ENCODE measurements around the gene MRPS14. TPM values are rescaled to one million over a fixed set of nuclear protein-coding genes. Genes with fewer than 3 reads are reported as not detected.
"Not testable (repeated sequence)": the region's sequence is repeated elsewhere in the genome, so short reads cannot be mapped to it uniquely, and the experiment has no call there.

MRPS14 gene
- polyA plus RNA-seq, 1 donor from 2014 or later: 49.5 TPM

GRCh38 chr1:175033953-175034352, 10.7 kb upstream of the MRPS14 start:
- Histone ChIP-seq H3K36me3 (ENCODE audit: insufficient read depth, low read length) (no peaks in the 10 kb centered on the region), H3K9ac (ENCODE audit: low read length) (no peak overlapping the region), H3K27me3 (ENCODE audit: insufficient read depth, low read depth, low read length) (no peaks in the 10 kb centered on the region), H3F3A (ENCODE audit: insufficient read depth, low read length, poor library complexity, severe bottlenecking) (no peaks in the 10 kb centered on the region), H3K9me2 (ENCODE audit: insufficient read depth, low read length) (no peaks in the 10 kb centered on the region), H2AFZ (ENCODE audit: low read depth, low read length) (no peak overlapping the region), H4K20me1 (ENCODE audit: insufficient read depth) (no peaks in the 10 kb centered on the region), H3K4me2 (ENCODE audit: low read length) (no peak overlapping the region), H3K79me2 (replicated peaks; ENCODE audit: insufficient read depth, low read length) (no peaks in the 10 kb centered on the region), H3K9me3 (ENCODE audit: low read length) (no peaks in the 10 kb centered on the region), H3K27ac (ENCODE audit: low read length) (no peak overlapping the region), H3K4me3 (ENCODE audit: low read length) (no peak overlapping the region)
- TF ChIP-seq EP300 (conservative IDR thresholded peaks at IDR 0.05; ENCODE audit: poor library complexity, severe bottlenecking): no peak
- no peak for TF ChIP-seq REST (IDR thresholded peaks at IDR 0.05; ENCODE audit: borderline replicate concordance)
- no peak for TF ChIP-seq EZH2 (IDR thresholded peaks at IDR 0.05; ENCODE audit: borderline replicate concordance, insufficient read depth, low read length, poor library complexity, severe bottlenecking)
- no peak for TF ChIP-seq POLR2AphosphoS5 (IDR thresholded peaks at IDR 0.05)
- no peak for TF ChIP-seq RAD21 (conservative IDR thresholded peaks at IDR 0.05)
- TF ChIP-seq, protein P1, sequence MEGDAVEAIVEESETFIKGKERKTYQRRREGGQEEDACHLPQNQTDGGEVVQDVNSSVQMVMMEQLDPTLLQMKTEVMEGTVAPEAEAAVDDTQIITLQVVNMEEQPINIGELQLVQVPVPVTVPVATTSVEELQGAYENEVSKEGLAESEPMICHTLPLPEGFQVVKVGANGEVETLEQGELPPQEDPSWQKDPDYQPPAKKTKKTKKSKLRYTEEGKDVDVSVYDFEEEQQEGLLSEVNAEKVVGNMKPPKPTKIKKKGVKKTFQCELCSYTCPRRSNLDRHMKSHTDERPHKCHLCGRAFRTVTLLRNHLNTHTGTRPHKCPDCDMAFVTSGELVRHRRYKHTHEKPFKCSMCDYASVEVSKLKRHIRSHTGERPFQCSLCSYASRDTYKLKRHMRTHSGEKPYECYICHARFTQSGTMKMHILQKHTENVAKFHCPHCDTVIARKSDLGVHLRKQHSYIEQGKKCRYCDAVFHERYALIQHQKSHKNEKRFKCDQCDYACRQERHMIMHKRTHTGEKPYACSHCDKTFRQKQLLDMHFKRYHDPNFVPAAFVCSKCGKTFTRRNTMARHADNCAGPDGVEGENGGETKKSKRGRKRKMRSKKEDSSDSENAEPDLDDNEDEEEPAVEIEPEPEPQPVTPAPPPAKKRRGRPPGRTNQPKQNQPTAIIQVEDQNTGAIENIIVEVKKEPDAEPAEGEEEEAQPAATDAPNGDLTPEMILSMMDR (IDR thresholded peaks at IDR 0.05; ENCODE audit: poor library complexity, severe bottlenecking): no peak
- TF ChIP-seq TAF1 (IDR thresholded peaks at IDR 0.05; ENCODE audit: low read depth): no peak
- TF ChIP-seq MXI1 (conservative IDR thresholded peaks at IDR 0.05; ENCODE audit: poor library complexity, severe bottlenecking): no peak
- TF ChIP-seq SMC3 (conservative IDR thresholded peaks at IDR 0.05; ENCODE audit: poor library complexity): no peak

DNA sequence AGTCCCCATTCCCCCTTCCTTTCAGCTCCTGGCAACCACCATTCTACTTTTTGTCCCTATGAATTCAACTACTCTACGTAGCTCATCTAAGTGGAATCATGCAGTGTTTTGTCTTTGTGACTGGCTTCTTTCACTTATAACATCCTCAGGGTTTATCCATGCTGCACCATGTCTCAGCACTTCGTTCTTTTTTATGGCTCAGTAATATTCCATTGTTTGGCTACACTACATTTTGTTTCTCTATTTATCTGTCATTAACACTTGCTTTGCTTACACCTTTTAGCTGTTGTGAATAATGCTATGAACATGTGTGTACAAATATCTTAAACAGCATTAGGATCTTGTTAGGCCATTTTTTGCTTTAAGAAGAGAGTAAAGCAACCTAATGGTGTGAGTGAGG, 1.5 kb upstream of the MRPS14 start:
- Histone ChIP-seq H3F3A (ENCODE audit: insufficient read depth, low read length, poor library complexity, severe bottlenecking) (no peaks in the 10 kb centered on the region), H3K4me3 (ENCODE audit: low read length) (no peak overlapping the region), H3K9me3 (ENCODE audit: low read length) (no peaks in the 10 kb centered on the region), H3K79me2 (replicated peaks; ENCODE audit: insufficient read depth, low read length) (peaks cover 18% of the 10 kb centered on the region), H3K9ac (ENCODE audit: low read length) (no peak overlapping the region), H2AFZ (ENCODE audit: low read depth, low read length) (no peak overlapping the region), H3K9me2 (ENCODE audit: insufficient read depth, low read length) (no peaks in the 10 kb centered on the region), H3K36me3 (ENCODE audit: insufficient read depth, low read length) (no peaks in the 10 kb centered on the region), H4K20me1 (ENCODE audit: insufficient read depth) (no peaks in the 10 kb centered on the region), H3K27ac (ENCODE audit: low read length) (no peak overlapping the region), H3K4me2 (ENCODE audit: low read length) (no peak overlapping the region), H3K27me3 (ENCODE audit: insufficient read depth, low read depth, low read length) (no peaks in the 10 kb centered on the region)
- TF ChIP-seq, protein P1 (IDR thresholded peaks at IDR 0.05; ENCODE audit: poor library complexity, severe bottlenecking): no peak
- no peak for TF ChIP-seq MXI1 (conservative IDR thresholded peaks at IDR 0.05; ENCODE audit: poor library complexity, severe bottlenecking)
- no peak for TF ChIP-seq SMC3 (conservative IDR thresholded peaks at IDR 0.05; ENCODE audit: poor library complexity)
- TF ChIP-seq EZH2 (IDR thresholded peaks at IDR 0.05; ENCODE audit: borderline replicate concordance, insufficient read depth, low read length, poor library complexity, severe bottlenecking): no peak

DNA sequence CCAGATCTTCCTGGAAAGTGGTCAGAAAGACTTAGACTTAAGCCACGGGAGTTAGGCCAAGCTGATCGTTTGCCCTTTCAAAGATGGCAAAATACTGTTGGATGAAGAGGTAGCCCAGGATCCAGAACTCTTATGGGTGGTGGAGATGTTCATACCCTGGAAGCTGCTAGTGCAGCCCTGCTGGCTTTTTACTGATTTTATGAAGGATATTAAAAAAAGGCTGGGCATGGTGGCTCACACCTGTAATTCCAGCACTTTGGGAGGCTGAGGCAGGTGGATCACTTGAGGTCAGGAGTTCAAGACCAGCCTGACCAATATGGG, 657 bp upstream of the MRPS14 start:
- not testable (repeated sequence) for H4K20me1 ChIP-seq (ENCODE audit: insufficient read depth); H3K36me3 ChIP-seq (ENCODE audit: insufficient read depth, low read length); H3K27me3 ChIP-seq (ENCODE audit: insufficient read depth, low read depth, low read length); H3K9me2 ChIP-seq (ENCODE audit: insufficient read depth, low read length); H3F3A ChIP-seq (ENCODE audit: insufficient read depth, low read length, poor library complexity, severe bottlenecking); H3K9me3 ChIP-seq (ENCODE audit: low read length)
- peak overlapping the region; percentile 58 for H3K4me2 ChIP-seq (ENCODE audit: low read length)
- peak overlapping the region; percentile 89 for H3K27ac ChIP-seq (ENCODE audit: low read length)
- H2AFZ ChIP-seq (ENCODE audit: low read depth, low read length): peak overlapping the region; percentile 98
- H3K4me3 ChIP-seq (ENCODE audit: low read length): peak overlapping the region; percentile 85
- peaks cover 20% of the 10 kb centered on the region for H3K79me2 ChIP-seq (replicated peaks; ENCODE audit: insufficient read depth, low read length)
- H3K9ac ChIP-seq (ENCODE audit: low read length): peak overlapping the region; percentile 87

All from neural cell (in vitro differentiated cells).